CD4-positive, alpha-beta T cell treated with Interleukin-17A for 1 hour (primary cell): ENCODE data around the gene CTDP1.
"Not testable (repeated sequence)": the region's sequence is repeated elsewhere in the genome, so short reads cannot be mapped to it uniquely, and the experiment has no call there.

Source experiments
- DNase-seq: peaks from one replicate; pipeline ENCODE4 v3.0.0-alpha.2; 2020

Gene CTDP1

DNA sequence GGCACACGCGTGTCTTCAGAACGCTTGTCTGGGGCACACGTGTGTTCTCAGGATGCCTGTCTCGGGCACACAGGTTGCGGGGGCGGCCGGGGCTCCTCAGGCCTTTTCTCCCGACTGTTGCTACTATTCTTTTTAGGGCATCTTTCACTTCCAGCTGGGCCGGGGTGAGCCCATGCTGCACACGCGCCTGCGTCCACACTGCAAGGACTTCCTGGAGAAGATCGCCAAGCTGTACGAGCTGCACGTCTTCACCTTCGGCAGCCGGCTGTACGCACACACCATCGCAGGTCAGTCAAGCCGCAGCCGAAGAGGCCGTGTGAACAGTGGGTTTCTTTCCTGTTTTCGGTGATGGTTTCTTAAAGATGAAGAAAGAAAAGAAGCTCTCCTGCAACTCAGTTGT is 25.0 kb downstream of the CTDP1 start:
- no peak for DNase-seq

DNA sequence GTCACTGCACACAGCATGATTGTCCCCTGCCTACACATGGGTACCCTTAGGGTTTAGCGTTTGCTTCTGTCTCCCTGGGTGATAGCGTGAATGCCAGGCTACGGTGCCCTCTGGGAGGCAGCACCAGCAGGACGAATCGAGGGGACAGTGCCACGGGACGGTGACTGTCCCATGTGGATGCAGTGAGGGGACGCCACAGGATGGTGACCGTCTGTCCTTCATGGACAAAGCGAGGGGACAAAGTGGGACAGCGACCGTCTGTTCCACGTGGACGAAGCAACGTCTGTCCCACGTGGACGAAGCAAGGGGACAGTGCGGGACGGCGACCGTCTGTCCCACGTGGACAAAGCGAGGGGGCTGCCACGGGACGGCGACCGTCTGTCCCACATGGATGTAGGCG is 25.7 kb downstream of the CTDP1 start:
- DNase-seq: no peak

DNA sequence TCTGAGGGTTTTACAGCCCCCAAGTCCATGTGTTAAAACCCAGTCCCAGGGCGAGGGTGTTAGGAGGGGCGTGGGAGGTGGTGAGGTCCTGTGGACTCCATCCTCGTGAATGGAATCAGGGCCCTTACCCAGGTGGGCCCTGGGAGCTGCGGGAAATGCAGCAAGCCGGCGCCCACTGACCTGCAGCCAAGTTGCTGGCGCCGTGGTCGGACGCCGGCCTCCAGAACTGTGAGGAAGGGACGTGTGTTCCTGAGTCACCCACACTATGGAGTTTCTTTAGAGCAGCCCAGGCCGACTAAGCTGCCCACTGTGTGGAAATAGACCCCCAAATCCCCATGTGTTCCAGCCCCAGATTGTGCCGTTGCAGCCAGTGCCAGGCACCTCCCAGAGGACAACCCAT is 26.4 kb downstream of the CTDP1 start:
- no peak for DNase-seq

DNA sequence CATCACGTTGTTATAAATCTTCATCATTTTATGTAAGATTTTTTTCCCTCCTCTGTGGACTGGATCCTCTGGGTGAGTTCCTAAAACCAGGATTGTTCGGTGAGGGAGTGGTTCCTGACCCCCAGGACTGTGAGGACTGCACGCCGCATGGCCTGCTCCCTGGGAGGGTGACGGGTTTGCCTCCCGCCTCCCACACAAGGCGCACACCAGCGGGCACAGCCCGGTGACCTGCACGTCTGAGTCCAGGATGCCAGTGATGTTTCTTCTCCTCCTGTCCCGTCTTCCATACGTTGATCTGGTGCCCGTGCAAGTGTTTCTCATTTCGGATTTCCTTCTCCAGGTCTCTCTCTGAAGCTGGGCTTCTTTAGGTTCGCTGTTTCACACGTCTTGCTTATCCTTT is 27.1 kb downstream of the CTDP1 start:
- no peak for DNase-seq

DNA sequence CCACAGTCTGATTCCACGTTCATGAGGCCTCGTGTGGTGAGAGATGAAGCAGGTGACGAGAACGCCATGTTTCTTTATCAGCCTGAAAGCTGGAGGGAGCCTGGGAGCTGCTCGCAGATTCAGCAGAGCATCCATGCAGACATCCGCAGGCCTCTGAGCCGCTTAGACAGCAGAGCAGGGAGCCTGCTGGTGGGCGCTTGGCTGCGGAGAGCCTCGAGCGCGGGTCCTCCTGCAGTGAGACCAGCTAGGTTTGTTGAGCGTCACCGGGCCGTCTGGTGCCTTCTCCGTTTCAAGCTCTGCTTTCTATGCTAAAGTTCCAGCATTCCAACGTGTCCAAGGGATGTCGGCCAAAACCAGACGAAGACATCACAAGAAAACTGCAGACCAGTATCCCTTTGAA is 27.6 kb downstream of the CTDP1 start:
- DNase-seq: no peak

DNA sequence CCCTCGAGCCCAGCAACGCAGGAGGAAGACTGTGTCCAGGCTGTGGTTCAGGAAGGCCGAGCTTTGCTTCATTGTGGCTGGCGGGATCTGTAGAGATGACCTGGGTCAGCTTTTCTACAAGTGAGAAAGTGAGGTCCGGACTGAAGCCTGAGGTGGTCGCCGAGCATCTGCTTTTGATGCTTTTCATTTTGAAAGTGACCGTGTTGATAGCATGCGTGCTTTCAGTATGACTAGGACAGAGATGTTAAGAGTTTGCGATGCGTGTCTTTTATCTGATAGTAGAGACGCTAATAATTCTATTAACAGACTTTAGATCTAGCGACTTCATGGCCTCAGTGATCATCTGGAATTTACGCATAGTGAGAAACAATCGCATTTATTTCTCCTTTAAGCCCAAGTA is 28.1 kb downstream of the CTDP1 start:
- no peak for DNase-seq

DNA sequence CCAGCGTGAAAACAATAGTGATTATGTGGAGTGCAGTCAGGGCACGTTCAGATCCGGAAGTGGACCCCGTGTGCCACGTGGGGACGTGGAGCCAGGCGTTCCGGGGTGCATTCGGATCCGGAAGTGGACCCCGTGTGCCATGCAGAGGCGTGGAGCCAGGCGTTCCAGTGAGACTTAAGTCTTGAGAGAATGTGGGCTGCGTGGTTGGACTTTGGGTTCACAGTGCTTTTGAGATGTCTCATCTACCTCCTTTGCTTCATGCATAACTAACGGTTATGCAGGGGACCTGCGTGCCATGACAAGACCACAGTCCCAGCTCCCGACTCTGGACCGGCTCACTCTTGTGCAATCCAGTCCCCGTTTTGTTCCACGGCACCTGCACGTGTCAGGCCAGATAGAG is 28.8 kb downstream of the CTDP1 start:
- DNase-seq: no peak

DNA sequence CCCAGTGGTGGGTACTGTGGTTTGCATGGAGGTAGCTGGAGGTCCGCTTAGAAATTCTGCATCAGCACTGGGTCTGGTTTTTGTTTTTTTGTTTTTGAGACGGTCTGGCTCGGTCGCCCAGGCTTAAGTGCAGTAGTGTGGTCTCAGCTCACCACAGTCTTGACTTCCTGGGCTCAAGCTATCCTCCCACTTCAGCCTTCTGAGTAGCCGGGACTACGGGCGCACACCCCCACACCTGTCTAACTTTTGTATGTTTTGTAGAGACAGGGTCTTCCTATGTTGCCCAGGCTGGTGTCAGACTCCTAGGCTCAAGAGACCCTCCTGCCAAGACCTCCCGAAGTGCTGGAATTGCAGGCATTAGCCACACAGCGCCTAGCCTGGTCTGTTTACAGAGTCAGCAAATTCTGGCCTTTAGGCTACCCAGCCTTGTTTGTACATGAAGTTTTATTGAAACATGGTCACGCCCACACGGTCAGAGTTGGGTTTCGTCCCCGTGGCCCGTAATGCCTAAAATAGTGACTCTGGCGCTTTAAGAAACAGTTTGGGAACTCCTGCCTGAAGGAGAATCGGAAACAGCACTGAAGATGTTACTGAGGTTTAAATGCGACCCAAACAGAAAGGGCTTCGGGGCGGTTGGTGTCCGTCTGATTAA is 32.7 kb downstream of the CTDP1 start:
- DNase-seq: no peak

DNA sequence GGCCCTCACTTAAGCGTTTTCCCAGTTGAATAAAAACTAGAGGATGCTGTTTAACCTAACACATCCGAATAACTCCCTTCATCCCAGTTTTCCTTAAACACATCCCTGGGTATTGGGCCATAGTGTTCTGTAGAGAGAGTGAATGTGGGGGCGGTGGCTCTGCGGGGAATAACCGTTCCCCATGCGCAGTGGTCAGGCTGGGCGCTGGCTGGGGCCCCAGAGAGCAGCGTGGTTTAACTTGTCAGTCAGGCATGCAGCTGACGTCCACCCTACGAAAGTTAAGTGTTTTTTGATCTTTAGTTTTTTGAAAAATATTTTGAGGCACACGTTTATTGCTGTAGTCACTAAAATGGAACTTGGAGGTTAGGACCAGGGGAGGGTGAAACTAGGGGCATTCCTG is 33.7 kb downstream of the CTDP1 start:
- DNase-seq: no peak

DNA sequence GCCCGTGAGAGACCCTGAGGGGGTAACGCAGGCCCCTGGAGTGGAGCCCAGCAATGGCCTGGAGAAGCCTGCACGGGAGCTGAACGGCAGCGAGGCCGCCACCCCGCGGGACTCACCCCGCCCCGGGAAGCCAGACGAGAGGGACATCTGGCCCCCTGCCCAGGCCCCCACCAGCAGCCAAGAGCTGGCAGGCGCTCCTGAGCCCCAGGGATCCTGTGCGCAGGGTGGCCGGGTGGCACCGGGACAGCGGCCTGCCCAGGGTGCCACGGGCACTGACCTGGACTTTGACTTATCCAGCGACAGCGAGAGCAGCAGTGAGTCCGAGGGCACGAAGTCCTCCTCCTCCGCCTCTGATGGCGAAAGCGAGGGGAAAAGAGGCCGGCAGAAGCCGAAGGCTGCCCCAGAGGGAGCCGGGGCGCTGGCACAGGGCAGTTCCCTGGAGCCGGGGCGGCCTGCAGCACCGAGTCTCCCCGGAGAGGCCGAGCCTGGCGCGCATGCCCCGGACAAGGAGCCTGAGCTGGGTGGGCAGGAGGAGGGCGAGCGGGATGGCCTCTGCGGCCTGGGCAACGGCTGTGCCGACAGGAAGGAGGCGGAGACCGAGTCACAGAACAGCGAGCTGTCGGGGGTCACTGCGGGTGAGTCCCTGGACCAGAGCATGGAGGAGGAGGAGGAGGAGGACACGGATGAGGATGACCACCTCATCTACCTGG is 35.1 kb downstream of the CTDP1 start:
- no peak for DNase-seq

DNA sequence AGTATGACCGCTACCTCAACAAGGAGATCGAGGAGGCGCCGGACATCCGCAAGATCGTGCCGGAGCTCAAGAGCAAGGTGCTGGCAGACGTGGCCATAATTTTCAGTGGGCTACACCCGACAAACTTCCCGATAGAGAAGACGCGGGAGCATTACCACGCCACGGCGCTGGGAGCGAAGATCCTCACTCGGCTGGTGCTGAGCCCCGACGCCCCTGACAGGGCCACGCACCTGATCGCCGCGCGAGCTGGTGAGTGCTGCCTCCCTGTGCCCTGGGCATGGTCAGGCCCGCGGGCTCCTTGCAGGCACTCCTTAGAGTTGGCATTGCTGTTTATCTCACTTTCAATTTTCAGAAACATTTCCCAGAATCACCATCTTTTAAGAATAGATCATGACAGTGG is 35.7 kb downstream of the CTDP1 start:
- DNase-seq: no peak

DNA sequence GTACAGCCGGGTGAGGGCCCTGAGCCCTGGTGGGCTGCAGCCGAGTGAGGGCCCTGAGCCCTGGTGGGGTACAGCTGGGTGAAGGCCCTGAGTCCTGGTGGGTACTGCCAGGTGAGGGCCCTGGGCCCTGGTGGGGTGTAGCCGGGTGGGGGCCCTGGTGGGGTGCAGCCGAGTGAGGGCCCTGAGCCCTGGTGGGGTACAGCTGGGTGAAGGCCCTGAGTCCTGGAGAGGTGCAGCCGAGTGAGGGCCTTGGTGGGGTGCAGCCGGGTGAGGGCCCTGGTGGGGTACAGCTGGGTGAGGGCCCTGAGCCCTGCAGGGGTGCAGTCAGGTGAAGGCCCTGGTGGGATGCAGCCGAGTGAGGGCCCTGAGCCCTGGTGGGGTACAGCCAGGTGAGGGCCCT is 37.5 kb downstream of the CTDP1 start:
- no peak for DNase-seq

DNA sequence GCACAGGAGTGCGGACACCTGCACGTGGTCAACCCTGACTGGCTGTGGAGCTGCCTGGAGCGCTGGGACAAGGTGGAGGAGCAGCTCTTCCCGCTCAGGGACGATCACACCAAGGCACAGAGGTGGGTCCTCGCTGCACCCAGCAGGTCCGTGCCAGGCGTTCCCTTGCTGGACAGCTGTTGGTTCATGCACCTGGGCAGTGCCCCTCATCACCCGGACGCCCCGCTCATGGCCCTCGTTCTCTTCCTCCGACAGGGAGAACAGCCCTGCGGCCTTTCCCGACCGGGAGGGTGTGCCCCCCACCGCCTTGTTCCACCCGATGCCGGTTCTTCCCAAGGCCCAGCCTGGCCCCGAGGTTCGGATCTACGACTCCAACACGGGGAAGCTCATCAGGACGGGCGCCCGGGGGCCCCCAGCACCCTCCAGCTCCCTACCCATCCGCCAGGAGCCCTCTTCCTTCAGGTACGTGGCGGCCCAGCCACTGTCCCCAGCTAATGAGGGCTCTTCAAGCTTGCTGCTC is 38.0 kb downstream of the CTDP1 start:
- DNase-seq: no peak

DNA sequence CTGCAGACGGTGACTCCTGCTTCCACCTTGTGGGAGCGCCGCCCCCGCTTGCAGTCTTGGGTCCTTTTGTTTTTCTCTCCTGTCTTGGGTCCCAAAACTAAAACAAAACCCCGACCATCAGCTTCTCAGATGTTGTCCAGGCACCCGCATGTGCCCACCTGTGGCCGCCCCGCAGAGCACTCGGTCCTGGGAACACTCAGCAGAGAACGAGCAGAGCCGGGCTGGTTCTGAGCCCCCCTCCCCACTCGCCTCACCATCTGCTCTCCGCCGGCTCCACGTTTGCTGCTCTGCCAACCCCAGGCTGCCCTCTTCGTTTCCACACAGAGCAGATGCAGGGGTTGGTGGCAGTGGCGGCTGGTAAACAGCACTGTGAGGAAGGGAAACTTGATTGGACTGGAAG is 38.5 kb downstream of the CTDP1 start:
- no peak for DNase-seq

DNA sequence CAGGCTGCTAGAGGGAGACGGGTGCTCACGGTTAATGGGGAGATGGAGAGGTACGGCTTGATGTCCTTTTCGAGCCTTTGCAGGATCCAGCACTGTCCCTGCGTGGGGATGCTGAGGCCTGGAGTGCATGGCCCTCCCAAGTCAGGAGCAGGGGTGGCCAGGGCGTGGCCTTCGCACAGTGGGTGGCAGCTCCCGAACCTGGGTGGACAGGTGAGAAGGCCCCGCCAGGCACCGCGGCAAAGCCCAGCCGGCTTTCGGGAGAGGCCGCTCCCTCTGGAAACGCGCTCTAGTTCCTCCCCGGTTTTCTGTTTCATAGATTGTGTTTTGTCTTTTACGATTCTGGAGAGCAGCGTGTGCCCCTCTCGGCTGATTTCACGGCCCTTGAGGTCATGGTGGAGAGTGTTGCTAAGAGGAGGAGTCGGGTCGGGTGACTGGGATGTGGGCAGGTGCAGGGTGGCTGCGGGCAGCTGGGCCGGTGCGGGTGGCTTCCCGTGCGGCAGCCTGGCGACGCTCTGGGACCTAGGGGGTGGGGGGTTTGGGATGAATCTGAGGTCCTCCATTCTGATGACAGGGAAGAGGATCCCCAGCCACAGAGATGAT is 39.4 kb downstream of the CTDP1 start:
- no peak for DNase-seq

DNA sequence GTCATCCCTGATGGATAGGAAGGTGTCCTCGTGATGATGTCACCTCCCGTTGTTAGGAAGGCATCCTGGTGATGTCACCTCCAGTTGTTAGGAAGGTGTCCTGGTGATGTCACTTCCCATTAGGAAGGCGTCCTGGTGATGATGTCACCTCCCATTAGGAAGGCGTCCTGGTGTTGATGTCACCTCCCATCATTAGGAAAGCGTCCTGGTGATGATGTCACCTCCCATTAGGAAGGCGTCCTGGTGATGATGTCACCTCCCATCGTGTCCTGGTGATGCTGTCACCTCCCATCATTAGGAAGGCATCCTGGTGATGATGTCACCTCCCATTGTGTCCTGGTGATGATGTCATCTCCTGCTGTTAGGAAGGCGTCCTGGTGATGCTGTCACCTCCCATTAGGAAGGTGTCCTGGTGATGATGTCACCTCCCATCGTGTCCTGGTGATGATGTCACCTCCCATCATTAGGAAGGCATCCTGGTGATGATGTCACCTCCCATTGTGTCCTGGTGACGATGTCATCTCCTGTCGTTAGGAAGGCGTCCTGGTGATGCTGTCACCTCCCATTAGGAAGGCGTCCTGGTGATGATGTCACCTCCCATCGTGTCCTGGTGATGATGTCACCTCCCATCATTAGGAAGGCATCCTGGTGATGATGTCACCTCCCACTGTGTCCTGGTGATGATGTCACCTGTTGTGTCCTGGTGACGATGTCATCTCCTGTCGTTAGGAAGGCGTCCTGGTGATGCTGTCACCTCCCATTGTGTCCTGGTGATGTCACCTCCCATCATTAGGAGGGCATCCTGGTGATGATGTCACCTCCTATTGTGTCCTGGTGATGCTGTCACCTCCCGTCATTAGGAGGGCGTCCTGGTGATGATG is 40.1 kb downstream of the CTDP1 start:
- DNase-seq: not testable (repeated sequence)

DNA sequence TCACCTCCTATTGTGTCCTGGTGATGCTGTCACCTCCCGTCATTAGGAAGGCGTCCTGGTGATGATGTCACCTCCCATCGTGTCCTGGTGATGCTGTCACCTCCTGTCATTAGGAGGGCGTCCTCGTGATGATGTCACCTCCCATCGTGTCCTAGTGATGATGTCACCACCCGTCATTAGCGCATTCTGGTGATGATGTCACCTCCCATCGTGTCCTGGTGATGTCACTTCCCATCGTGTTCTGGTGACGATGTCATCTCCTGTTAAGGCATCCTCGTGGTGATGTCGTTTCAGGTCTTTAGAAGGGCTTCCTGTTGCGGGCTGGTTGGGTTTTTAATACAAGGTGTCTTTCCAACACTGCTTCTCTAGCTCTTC is 40.7 kb downstream of the CTDP1 start:
- no peak for DNase-seq

DNA sequence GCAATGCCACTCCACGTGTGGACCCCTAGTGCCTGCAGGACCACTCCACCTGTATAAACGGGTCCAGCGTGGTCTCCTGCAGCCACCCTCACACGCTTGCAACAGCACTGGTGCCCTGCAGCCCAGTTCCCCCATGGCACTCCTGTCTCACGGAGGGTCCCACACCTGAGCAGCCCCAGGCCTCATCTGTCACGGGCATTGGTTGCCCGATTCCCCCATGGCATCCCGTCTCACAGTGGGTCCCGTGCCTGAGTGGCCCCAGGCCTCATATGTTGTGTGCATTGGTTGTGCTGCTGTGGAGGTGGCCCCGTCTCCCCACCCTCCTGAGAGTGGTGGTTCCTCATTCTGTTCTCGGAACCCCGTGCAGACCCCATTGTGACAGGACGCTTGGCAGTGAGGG is 43.4 kb downstream of the CTDP1 start:
- no peak for DNase-seq

DNA sequence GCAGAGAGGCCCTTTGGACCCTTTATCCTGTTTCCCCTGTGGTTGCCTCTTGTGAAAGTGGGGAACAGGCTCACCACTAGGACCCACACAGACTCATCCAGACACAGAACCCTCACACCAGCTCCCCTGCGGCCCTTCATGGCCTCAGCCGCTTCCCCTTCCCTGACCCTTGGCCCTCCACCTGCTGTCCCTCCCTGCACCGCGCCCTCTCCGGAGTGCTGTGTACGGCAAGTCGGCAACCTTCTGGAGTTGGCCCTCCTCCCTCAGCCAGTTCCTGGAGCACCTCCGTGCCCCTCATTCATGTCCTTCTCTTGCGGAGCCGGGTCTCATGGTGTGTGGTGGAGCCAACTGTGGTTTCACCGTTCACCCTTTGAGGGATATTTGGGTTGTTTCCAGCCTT is 44.0 kb downstream of the CTDP1 start:
- no peak for DNase-seq

DNA sequence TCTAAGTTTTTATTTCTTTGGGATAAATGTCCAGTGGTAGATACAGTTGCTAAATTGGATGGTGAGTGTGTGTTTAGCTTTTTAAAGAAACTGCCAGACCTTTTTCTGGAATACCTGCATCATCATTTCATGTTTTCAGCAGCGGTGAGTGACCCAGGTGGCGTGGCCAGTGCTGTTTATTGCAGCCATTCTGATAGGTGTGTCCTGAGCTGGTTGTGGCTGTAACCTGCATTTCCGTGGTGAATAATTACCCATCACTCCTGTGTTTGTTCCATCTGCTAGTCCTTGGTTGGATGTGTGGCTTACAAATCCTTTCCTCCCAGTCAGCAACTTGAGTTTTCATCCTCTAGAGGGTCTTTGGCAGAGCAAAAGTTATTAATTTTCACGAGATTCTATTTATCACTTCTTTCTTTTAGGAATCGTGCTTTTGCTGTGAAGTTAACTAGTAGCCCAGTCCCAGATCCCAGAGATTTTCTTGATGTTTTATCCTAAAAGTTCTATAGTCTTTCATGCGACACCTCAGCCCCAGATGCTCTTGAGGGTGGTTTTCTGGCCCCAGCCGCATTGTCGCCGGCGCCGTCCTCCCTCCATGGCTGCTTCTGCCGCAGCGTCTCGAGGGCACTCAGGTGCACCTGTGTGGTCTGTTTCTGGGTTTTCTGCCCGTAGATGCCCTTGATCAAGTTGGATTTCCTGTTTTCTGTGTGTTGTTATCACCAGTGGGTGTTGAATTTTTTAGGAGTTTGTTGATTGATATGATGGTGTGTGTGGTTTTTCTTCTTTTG is 44.9 kb downstream of the CTDP1 start:
- DNase-seq: no peak

DNA sequence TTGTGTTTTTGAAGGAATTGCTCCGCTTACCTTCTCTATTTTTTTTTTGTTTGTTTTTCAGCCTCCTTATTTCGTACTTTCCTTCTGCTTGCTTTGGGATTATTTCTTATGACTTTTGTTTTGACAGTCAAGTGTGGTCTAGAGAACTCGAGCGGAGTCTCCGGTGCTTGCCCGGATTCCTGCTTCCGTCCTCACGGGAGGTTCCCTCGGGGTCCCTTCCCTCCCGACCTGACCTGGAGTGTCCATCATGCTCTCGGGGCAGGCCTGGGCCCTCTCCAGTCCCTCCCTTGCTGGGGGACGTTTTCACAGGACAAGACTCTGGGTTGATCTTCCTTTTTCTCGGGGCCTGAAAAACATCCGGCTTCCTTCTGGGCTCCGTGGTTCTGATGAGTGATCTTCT is 45.9 kb downstream of the CTDP1 start:
- DNase-seq: no peak

DNA sequence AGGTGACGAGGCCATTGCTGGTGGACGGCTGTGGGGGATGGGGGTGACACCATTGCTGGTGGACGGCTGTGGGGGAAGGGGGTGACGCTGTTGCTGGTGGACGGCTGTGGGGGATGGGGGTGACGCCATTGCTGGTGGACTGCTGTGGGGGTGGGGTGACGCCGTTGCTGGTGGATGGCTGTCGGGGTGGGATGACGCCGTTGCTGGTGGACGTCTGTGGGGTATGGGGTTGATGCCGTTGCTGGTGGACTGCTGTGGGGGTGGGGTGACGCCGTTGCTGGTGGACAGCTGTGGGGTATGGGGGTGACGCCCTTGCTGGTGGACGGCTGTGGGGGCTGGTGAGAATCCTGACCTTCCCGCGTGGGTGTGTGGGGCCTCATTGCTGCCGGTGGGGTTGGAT is 47.1 kb downstream of the CTDP1 start:
- no peak for DNase-seq

DNA sequence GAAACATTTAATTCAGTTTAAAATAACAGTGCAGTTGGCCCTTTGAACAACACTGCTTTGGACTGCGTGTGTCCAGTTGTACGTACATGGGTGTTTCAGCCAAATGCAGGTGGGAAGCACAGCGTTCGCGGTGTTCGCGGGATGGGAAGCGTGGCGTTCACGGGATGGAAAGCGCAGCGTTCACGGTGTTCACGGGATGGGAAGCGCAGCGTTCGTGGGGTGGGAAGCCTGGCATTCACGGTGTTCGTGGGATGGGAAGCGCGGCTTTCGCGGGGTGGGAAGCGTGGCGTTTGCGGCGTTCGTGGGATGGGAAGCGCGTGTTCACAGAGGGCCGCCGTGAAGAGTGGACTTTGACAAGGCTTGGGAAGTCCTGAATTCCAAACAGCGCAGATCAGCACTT is 47.6 kb downstream of the CTDP1 start:
- no peak for DNase-seq
